Right lobe of liver (tissue), 6 donors: ENCODE data around the gene ZIC2. TPM values are rescaled to one million over a fixed set of nuclear protein-coding genes. Genes with fewer than 3 reads are reported as not detected.

ENCODE experiments used
- ATAC-seq, 4 donors: fragments of 200-7000 bp; cut with Tn5 transposase; one replicate each; pipeline ENCODE4 v1.9.1; 2020; ENCODE audit warnings: mild to moderate bottlenecking in 4 of 4, moderate library complexity in 4 of 4
- DNase-seq, 3 donors: peaks; one replicate each; pipeline ENCODE4 v3.0.0-alpha.2; 2020
- H3K27ac ChIP-seq, 3 donors: fragments of 200-600 bp; one replicate each; pipeline ENCODE4 v1.8.0; 2022
- H3K27me3 ChIP-seq, 2 donors: fragments of 200-600 bp; one replicate each; pipeline ENCODE4 v1.8.0; 2022
- H3K36me3 ChIP-seq, 4 donors: fragments of 200-600 bp; sonication (generic) in 1 of 4; one replicate each; pipeline versions ENCODE4 v1.5.1 to v1.8.0; 2017 to 2022; ENCODE audit warnings: control low read depth in 1 of 4
- H3K4me1 ChIP-seq, 4 donors: fragments of 200-600 bp; sonication (generic) in 1 of 4; one replicate each; pipeline versions ENCODE4 v1.5.1 to v1.8.0; 2017 to 2022; ENCODE audit warnings: control low read depth in 1 of 4
- H3K4me3 ChIP-seq, 3 donors: fragments of 200-600 bp; one replicate each; pipeline ENCODE4 v1.8.0; 2022
- H3K9me3 ChIP-seq, 4 donors: fragments of 200-600 bp; sonication (generic) in 1 of 4; one replicate each; pipeline versions ENCODE4 v1.5.1 to v1.8.0; 2017 to 2022; ENCODE audit warnings: control low read depth in 1 of 4
- POLR2A ChIP-seq: fragments of 450-650 bp; IDR thresholded peaks from one replicate; pipeline ENCODE4 v1.6.1; 2017; ENCODE audit warnings: antibody characterized with exemption, mild to moderate bottlenecking
- WGBS: methylation state at CpG from one replicate; pipeline ENCODE4 v1.1.6; 2018; ENCODE audit warnings: low coverage, low lambda C conversion rate; ENCODE audit not compliant: insufficient coverage; ENCODE audit errors: missing lambda C conversion rate; 5-methylcytosine and 5-hydroxymethylcytosine counted together
- intact Hi-C, 2 donors: fragments of 100-400 bp; cut with DNase I; formaldehyde crosslinking; loops; one replicate each; pipeline versions ENCODE4 v1.11.2 to v1.14.1; 2022
- total RNA-seq, 6 experiments: library from RNA; depleted of rRNA in 2 of 6; stranded (reverse); fragments of >200 nt in 2 of 6; fragmentation: NEBNext Ultra II Directional in 3 of 6; extraction: Animal tissue kit (Norgen Biotek cat#: 25700) in 3 of 6; gene quantifications; one replicate each; pipeline versions ENCODE4 v1.1.0 to v1.2.4, GENCODE V29; 2016 to 2023
- TF ChIP-seq, protein P1 (sequence below), 4 donors: fragments of 200-600 bp in 3 of 4; fragments of 450-650 bp in 1 of 4; IDR thresholded peaks; one replicate each; pipeline versions ENCODE4 v1.5.1 to v1.8.0; 2016 to 2022; ENCODE audit warnings: antibody characterized with exemption in 4 of 4, mild to moderate bottlenecking in 2 of 4
- donor health status: DM: no; HTN: yes; CAD: no.
- donor health status: DM: no; HTN: no; CAD: no.
- donor health status: DM: no; HTN: no; CAD: no.
- donor health status: DM: no; HTN: yes; CAD: no.
- donor health status: DM: no; HTN: yes; CAD: no.

ZIC2 gene
- total RNA-seq, 6 experiments from 2014 or later, result 0.24 TPM; not detected in 5

GRCh38 chr13:99988529-99989275 is 7.1 kb downstream of the ZIC2 start:
- Histone ChIP-seq H3K36me3 (no peaks in the 10 kb centered on the region), H3K4me3 (no peak overlapping the region), H3K4me1 (no peaks in the 10 kb centered on the region), H3K27me3 (peaks cover 52 to 96% of the 10 kb centered on the region in 2 donors), H3K9me3 (no peaks in the 10 kb centered on the region), H3K27ac (no peak overlapping the region)
- intact Hi-C loops, result no loop called here
- 5% methylated on average over 10 of the region's 43 CpGs for WGBS
- ATAC-seq, result no peak
- no peak for DNase-seq
- no peak for TF ChIP-seq POLR2A
- TF ChIP-seq, protein P1, sequence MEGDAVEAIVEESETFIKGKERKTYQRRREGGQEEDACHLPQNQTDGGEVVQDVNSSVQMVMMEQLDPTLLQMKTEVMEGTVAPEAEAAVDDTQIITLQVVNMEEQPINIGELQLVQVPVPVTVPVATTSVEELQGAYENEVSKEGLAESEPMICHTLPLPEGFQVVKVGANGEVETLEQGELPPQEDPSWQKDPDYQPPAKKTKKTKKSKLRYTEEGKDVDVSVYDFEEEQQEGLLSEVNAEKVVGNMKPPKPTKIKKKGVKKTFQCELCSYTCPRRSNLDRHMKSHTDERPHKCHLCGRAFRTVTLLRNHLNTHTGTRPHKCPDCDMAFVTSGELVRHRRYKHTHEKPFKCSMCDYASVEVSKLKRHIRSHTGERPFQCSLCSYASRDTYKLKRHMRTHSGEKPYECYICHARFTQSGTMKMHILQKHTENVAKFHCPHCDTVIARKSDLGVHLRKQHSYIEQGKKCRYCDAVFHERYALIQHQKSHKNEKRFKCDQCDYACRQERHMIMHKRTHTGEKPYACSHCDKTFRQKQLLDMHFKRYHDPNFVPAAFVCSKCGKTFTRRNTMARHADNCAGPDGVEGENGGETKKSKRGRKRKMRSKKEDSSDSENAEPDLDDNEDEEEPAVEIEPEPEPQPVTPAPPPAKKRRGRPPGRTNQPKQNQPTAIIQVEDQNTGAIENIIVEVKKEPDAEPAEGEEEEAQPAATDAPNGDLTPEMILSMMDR (IDR thresholded peaks at IDR 0.05), result no peak

DNA sequence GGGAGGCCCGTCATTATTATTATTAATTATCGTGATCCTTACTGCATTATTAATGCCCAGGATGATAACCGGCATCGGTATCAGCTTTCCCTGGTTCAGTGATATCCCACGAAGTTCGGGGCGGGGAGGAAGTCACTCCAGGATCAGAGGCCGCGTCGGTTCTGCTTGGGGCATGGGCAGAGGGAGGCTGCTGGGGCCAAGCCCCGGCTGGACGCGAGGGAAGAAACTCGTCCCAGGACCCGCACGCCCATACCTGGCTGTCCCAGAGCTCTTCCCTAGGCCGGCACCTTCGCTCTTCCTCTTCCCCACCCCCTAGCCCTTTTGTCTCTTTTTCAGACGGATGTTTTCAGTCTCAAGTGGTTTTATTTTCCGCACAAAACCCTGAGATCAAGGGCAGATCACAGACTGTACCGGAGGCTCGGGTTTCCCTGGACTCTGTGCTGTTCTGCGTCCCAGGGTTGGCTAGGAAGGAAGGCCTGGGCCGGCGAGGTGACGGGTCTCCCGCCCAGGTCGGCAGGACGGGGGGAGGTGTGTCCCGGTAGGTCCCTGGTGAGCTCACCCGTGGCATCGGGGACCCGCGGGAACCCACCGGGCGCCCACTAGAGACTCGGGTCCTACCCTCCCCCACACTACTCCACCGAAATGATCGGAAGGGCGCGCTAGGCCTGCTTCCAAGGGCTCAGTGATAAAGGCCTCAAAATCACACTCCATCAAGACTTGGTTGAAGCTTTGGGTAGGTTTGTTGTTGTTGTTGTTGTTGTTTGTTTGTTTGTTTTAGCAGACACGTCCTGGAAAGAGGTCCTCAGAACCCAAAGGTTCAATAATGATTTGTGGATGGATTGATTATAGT is 7.9 kb downstream of the ZIC2 start:
- Histone ChIP-seq H3K27ac (no peak overlapping the region), H3K27me3 (peaks cover 48 to 96% of the 10 kb centered on the region in 2 donors), H3K36me3 (no peaks in the 10 kb centered on the region), H3K4me1 (no peaks in the 10 kb centered on the region), H3K9me3 (no peaks in the 10 kb centered on the region), H3K4me3 (no peak overlapping the region)
- ATAC-seq (peak; percentile 12 to 27 (median 18)), DNase-seq (no peak)
- 18% methylated on average over 29 of the region's 42 CpGs for WGBS
- intact Hi-C loops, result no loop called here
- TF ChIP-seq, protein P1 (IDR thresholded peaks at IDR 0.05), result no peak
- no peak for TF ChIP-seq POLR2A

- TF ChIP-seq POLR2A, result no peak
- TF ChIP-seq, protein P1 (IDR thresholded peaks at IDR 0.05), result no peak
- no peak overlapping the region for H3K4me3 ChIP-seq
- no peak overlapping the region for H3K27ac ChIP-seq
- DNase-seq (no peak), ATAC-seq (peak; percentile 12 to 33 (median 28))
- 14% methylated on average over 23 of the region's 42 CpGs for WGBS
- H3K4me1 ChIP-seq, result no peaks in the 10 kb centered on the region
- no peaks in the 10 kb centered on the region for H3K36me3 ChIP-seq
- no peaks in the 10 kb centered on the region for H3K9me3 ChIP-seq
- intact Hi-C loops, result no loop called here
- peaks cover 55 to 97% of the 10 kb centered on the region in 2 donors for H3K27me3 ChIP-seq
Measured at GRCh38 chr13:99990126-99990977, 8.8 kb downstream of the ZIC2 start.

DNA sequence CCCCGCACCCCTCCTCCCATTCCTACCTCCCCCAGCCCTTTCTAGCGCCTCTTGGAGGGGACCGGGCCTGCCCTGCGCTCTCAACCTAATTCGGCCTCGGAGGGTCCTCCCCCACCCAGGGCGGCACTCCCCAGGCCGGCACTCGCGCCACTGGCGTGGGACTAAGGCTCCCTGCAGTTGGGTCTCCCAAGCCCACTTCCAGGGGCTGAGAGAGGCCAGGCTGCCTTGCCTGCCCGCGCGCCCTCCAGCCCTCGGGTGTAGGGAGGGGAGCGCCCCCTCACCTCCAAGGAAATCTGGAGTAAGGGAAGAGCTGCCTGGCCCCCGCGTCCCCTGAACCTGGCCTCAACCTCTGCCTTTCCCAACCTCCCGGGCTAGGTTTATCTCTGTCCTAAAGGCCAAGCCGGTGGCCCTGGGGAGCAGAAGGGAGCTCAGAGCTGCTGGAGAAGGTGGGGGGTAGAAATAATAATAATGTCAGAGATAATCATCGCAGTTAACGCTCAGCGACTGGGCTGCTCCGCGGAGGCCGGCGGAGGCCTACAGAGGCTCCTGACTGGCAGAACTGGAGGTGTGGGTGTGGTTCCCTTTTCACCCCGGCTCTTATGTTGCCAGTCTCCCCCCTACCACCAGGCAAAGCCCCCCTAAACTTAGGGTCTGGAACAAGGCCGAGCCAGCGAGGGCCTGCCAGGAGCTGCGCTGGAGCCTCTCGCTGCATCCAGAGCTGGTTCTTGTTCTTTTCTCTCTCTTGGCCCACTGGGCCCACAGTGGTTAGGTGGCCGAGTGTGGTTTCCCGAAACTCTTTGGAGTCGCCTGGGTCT is 9.6 kb downstream of the ZIC2 start:
- H3K27me3 ChIP-seq, result peaks cover 55 to 98% of the 10 kb centered on the region in 2 donors
- 6% methylated on average over 10 of the region's 35 CpGs for WGBS
- TF ChIP-seq, protein P1 (IDR thresholded peaks at IDR 0.05), result no peak
- no peak for TF ChIP-seq POLR2A
- ATAC-seq, result peak in 3 of 4 donors; percentile 19 to 28 (median 24)
- H3K9me3 ChIP-seq, result no peaks in the 10 kb centered on the region
- intact Hi-C loops, result no loop called here
- no peak overlapping the region for H3K4me3 ChIP-seq
- DNase-seq, result no peak
- no peak overlapping the region for H3K27ac ChIP-seq
- H3K36me3 ChIP-seq, result no peaks in the 10 kb centered on the region
- no peaks in the 10 kb centered on the region for H3K4me1 ChIP-seq
